COLO829 (cell line): ENCODE results near the gene SERBP1.

Experiments used
- DNase-seq: peaks from one replicate; pipeline ENCODE4 v3.0.0; 2012; ENCODE audit warnings: low spot score

Gene SERBP1

DNA sequence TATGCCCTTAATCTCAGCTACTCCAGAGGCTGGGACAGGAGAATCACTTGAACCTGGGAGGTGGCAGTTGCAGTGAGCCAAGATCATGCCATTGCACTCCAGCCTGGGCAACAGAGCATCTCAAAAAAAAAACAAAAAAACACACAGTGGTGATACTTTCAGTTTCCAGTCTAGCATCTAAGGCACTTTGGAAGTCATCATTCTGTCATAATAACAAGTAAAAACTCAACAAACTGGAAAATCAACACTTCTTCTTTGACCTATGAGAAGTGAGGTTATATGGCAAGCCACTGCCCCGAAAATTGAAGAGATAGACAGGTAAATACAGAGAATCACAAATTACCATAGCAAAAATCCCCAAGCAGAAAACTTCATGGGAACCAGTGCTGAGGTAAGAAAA lies 70.6 kb downstream of the SERBP1 start:
- DNase-seq, result no peak
